ENCODE results near the gene SMAD2.

SMAD2 gene

GRCh38 chr18:47895565-47896250 is 34.8 kb downstream of the SMAD2 start:
- DNase-seq (ENCODE audit: low read depth) = no peak

- peak; percentile 69 for DNase-seq (ENCODE audit: low read depth)
Observed at GRCh38 chr18:47893939-47894699, 36.3 kb downstream of the SMAD2 start.

GRCh38 chr18:47893047-47893446 is 37.4 kb downstream of the SMAD2 start:
- peak; percentile 30 for DNase-seq (ENCODE audit: low read depth)

DNA sequence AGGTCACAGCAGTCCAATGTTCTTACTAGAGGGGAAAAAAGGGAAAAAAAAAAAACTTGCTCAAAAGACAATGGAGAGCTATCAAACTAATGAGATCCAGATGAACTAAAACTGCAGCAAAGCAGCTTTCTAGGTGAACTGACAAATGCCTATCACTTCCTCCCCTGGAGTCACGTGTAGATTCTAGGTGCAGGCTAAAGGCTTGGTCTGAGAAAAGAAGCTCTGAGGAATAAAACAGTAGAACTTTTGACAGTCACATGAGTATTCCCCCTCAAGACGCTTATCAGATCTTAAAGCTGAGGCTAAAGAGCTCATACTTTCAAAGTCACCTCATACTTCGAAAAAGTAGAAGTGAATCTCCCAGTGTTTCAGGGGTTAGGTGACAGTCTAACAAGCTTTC is 42.3 kb downstream of the SMAD2 start:
- DNase-seq (ENCODE audit: low read depth) = no peak

- DNase-seq (ENCODE audit: low read depth) = no peak
Observed at GRCh38 chr18:47887227-47887626, 43.2 kb downstream of the SMAD2 start.

DNA sequence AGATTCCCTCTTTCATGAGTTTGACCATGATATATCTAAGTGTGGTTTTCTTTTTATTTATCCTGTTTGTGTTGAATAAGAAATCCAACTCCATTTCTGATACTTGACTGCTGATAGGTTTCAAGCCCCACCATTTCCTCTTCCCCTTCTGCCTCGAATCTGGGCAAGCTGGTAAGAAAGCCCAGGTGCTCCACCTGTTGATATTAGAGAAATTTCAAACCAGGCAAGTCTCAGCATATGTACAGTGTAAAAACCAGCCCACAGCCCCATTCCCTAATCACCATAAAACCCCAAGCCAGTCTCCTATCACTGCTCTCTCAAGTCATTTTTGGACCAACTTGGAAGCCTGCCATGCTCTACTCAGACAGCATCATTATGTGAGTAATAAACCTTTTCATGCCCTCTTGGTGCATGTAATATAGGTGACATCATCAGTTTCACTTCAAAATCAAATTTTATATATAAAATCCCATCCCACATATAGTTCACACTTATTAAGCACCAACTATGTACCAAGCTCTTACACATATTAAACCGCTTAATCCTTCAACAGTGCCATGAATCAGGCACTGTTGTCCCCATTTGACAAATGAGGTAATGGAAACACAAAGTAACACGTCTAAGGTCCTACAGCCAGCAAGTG is 46.6 kb downstream of the SMAD2 start:
- DNase-seq (ENCODE audit: low read depth) = peak; percentile 77

GRCh38 chr18:47882641-47883040 is 47.8 kb downstream of the SMAD2 start:
- peak; percentile 47 for DNase-seq (ENCODE audit: low read depth)

DNA sequence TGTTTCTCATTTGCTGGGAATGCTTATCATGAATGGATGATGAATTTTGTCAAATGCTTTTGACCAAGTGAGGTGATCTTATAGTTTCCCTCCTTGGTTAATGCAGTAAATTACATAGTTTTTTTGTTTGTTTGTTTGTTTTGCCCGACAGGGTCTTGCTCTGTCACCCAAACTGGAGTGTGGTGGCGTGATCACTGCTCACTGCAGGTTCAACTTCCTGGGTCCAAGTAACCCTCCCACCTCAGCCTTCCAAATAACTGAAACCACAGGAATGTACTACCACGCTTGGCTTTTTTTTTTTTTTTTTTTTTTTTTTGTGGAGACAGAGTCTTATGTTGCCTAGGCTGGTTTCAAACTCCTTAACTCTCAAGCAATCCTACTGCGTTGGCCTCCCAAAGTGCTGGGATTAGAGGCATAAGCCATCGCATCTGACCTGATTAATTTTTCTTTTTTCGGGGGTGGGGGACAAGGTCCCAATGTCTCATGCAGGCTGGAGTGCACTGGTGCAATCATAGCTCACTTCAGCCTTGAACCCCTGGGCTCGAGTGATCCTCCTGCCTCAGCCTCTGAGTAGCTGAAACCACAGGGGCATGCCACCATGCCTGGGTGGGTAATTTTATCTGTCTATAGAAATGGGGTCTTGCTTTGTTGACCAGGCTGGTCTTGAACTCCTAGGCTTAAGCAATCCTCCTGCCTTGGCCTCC is 48.6 kb downstream of the SMAD2 start:
- DNase-seq (ENCODE audit: low read depth) = peak; percentile 84

GRCh38 chr18:47881042-47881441 is 49.4 kb downstream of the SMAD2 start:
- no peak for DNase-seq (ENCODE audit: low read depth)

DNA sequence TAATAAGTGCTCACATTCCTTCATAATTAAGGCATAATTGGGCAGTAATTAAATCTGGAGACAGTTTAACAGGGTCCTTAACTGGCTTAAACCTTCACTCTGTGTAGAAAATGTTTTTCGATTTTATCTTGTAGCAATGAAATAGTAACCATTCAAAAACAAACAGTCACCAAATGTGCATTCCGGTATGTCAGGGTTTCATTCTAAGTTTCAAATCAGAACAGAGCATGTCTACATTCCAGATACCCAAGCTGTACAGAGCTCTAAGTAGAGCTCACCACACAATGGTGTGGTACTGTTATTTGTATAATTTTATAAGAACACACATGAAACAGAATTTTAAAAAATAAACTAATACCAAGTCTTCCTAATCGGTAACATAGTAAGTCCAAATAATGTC is 52.6 kb downstream of the SMAD2 start:
- peak; percentile 42 for DNase-seq (ENCODE audit: low read depth)

DNA sequence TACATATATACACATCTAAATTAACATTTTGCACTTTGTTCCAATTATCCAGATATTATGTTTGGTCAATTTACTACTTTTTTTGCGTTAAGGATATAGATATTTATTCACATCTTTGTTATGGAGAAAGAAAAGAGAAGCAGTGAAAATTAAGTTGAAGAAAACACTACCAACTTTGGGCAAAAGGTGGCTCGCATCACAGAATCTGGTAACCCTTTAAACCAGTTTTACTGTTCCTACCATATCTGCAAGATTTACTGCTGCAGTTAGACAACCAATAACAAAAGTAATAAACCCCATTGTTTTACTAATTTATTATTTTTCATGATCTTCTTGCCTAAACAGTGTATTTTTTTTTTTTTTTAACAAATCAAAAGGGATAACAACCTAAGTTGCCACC is 53.6 kb downstream of the SMAD2 start:
- no peak for DNase-seq (ENCODE audit: low read depth)

DNA sequence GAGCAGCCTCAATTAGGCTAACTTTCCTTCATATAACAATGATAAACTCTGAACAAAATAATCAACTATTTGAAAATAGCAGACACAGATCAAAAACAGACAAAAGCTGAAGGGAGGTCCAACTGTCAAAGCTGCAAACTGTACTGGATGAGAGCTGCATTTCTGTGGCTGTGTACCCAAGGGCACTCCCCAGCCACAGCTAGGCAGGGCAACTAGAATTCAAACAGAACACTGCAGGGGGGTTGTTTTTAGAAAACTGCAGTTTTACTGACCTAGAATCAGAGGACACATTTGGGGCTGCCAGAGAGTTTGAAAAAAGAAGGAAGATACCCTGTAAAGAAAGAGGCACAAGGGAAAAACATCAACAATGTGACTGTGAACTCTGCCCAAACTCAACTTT is 56.8 kb downstream of the SMAD2 start:
- no peak for DNase-seq (ENCODE audit: low read depth)

DNA sequence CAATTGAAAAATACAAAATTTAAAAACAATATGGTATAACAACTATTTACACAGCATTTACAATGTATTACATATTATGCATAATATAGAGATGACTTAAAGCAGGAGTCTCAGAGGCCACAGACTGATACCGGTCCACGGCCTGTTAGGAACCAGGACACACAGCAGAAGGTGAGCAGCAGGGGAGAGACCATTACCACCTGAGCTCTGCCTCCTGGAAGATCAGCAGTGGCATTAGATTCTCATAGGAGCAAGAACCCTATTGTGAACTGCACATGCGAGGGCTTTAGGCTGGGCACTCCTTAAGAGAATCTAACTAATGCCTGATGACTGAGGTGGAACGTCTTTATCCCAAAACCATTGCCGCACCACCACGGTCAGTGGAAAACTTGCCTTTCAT is 58.0 kb downstream of the SMAD2 start:
- no peak for DNase-seq (ENCODE audit: low read depth)

GRCh38 chr18:47871288-47871687 is 59.2 kb downstream of the SMAD2 start:
- DNase-seq (ENCODE audit: low read depth) = no peak

DNA sequence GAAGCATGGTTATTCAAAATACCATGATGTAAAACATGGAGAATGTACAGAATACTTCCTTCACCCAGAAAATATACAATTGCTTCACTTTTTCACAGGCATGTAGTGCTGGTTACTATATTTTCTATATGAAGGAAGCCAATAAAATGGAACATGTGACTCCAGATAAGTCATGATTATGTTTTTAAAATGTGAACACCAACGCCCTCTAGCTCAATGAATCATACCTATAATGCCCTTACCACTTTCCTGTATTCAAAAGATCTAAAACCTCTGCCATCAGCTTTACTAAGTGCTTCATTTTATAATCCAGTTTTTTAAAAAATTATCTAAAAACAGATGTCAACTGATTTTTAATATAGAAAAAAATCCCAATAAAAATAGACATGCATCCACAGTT is 59.9 kb downstream of the SMAD2 start:
- no peak for DNase-seq (ENCODE audit: low read depth)

DNA sequence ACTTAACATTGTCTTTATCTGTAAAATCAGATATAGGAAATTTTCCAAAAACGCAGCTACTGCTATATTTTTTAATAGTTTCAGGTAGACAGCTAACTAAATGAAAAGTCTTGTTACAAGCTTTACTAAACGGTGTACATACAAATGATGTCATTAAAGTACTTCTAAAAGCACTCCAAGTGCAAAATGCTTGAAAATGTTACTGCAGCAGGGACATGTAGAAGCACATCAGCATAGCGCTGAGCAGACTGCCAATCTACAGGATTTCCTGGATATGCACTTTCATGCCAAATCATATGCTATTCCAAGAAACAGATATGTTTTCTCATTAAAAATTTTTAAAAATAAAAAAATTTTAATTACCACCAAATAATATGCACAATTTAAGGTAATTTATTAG is 61.7 kb downstream of the SMAD2 start:
- no peak for DNase-seq (ENCODE audit: low read depth)

DNA sequence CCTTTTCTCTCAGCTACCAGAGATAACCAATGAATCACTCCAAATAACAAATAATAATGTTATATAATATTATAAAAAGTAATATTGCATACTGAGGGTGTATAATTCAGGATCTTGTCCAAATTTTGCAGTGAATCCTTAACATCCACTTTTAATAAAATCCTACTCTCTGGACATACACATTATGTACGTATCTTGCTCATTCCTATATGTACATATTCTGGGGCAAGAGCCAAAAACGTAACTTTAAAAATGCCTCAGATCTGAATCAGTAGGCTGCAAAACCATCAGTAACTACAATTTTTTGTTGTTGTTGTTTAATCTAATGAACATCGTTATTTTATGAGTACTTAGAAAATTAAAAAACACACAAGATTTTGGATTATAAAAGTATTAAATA is 65.3 kb downstream of the SMAD2 start:
- DNase-seq (ENCODE audit: low read depth) = no peak

DNA sequence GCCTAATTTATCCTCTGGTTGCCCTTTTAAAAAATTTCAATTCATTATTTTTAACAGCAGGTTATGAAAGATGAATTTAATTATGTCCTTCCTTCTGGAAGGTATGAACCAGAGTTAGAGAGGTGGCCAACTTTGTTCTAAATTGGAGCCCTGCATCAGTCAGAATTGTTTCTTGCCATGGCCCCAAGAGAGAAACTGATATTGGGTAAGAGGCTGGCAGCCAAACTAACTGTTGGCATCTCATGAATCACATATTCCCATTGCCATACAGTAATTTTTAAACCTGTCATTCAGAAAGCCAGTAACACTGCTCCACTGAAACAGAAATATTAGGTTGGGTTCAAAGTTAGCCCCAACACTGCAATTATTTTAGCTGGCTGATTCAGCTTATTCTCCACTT is 67.4 kb downstream of the SMAD2 start:
- no peak for DNase-seq (ENCODE audit: low read depth)

DNA sequence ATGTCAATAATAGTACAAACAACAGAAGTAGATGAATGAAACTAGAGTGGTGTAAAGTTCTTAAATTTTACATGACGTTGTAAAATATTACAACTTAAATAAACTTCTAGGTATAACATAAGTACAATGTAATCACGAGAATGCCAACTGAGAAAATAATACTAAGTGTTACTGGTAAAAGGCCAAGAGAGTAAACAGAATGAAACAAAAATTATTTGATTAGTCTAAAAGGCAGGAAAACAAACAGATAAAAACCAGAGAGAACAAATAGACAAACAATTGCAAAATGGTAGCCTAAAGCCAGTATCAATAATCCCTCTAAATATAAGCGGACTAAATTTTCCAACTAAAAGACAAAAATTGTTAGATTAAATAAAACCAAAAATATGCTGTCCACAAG is 71.9 kb downstream of the SMAD2 start:
- no peak for DNase-seq (ENCODE audit: low read depth)

DNA sequence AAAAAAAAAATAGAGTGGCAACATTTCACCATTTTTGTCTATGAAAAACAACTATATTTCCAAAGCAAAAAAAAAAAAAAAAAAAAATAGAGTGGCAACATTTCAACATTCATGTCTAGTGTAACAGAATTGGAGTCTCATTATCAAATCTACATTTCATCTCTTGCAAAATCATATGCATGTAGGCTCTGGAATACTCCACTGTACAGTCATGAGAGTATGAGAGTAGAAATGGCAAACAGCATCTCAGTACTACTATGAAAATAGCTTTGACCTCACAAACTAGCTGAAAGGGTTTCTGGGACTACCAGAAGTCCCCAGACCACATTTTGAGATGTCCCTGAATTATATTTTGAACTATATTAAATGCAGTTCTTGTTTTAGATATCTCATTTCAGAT is 82.8 kb downstream of the SMAD2 start:
- no peak for DNase-seq (ENCODE audit: low read depth)

DNA sequence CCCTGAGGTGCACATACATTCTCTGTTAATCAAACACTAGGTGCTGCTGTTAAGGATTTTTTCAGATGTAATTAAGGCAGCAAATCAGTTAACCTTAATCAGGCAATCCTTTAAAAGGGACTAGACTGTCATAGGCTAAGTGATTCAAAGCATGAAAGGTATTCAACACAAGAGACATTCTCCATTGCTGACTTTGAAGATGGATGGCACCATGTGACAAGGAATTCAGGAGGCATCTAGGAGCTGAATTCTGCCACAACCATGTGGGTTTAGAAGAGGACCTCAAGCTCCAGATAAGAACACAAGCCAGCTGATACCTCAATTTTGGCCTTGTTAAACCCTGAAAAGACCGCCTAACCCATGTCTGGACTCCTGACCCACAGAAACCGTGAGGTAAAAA is 84.0 kb downstream of the SMAD2 start:
- DNase-seq (ENCODE audit: low read depth) = peak; percentile 11

- no peak for DNase-seq (ENCODE audit: low read depth)
Observed at GRCh38 chr18:47844828-47845498, 85.5 kb downstream of the SMAD2 start.

Measured in EH (cell line).